NCI-H2196 (cell line): ENCODE data around the gene IGFL3.
"Not testable (repeated sequence)": the region's sequence is repeated elsewhere in the genome, so short reads cannot be mapped to it uniquely, and the experiment has no call there.

Experiments used
- DNase-seq: peaks from one replicate; lab custom pipeline; 2025; ENCODE audit not compliant: unreplicated experiment; lab: John Stamatoyannopoulos, UW

The IGFL3 gene

GRCh38 chr19:46126086-46126580, 1.6 kb upstream of the IGFL3 start:
- DNase-seq, result no peak

GRCh38 chr19:46125447-46125846, 959 bp upstream of the IGFL3 start:
- no peak for DNase-seq

DNA sequence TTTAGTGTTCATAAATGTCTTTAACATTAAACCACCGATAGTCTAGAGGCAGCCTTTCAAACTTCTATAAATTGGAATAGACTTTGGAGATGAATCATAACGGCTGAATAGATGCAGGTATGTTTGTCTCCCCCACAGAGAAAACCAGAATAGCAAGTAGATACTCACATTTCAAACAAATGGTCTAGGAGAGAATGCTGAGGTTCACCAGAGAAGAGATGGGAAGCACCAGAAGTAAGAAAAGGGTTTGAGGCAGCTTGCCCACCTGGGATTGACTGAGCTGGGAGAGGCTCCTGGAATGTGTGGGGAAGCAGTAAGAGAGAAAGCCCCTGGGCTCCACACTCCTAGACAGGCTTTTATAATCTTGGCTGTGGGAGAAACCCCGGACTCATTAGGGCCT, 6.4 kb downstream of the IGFL3 start:
- no peak for DNase-seq

DNA sequence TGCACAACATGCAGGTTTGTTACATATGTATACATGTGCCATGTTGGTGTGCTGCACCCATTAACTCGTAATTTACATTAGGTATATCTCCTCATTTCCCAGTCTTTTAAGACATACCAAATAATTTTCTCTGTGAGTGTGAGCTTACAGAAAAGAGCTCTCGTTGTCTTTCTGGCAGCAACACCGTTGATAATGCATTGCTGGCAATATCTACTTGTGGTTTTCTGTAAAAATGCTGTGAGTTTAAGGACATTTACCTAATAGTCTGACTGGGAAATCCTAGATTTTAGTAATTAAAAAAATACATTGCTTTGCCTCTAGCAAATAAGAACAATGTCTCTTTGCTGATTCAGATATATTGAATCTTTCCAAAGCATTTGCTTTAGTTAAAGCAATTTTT, 8.4 kb downstream of the IGFL3 start:
- no peak for DNase-seq

- DNase-seq, result peak; percentile 20
Observed at GRCh38 chr19:46115396-46116106, 8.9 kb downstream of the IGFL3 start.

DNA sequence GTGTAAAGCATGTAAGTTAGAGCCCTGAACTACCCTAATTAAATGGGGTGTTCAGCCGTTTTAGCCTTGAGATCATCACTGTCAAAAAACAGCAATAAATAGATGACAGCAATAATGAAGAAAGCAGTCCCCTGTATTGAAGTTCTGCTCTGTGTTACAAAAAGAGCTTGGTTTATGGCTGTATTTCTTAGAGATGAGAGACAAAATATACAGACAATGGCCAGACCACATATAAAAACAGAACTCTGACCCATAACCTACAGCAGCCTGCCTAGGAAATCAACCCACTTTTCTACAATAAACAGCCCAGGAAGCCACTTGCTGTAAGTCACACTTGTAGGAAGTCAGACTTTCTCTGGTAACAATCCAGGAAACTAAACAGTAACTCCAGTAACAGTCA, 10.8 kb downstream of the IGFL3 start:
- no peak for DNase-seq

- no peak for DNase-seq
Observed at GRCh38 chr19:46112527-46112926, 12.0 kb downstream of the IGFL3 start.

DNA sequence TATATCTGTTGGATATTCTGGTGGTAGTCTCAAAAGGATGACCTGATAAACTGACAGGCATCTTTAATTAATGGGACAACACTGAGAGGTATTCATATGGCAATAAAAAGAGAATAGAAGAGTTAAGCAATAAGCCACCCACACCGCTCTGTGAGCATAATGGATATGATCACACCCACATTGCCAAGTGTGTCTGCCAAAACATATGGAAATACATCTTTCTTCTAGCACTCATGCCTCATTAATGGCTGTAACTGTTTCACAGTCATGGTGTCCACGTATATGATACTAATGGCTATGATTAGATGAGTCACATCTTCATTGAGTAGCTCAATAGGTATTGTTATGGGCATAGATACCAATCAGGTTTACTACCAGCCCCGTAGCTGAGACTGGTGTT, 13.1 kb downstream of the IGFL3 start:
- DNase-seq, result no peak

DNA sequence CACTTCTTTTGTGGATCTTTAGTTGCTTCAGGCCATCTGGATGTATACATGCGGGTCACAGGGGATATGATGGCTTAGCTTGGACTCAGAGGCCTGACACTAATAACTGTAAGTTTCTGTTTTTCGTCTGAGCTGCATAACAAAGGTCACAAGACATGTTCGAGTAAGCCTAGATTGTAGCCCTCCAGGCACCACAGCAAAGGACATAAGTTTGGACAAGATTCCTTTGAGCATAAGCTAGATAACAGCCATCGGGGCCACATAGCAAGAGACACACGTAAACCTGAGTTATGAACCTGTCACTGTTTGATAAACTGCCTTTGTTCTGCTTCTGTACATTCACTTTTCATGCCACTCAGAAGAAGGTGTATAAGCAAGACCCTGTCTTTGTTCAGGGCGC, 14.6 kb downstream of the IGFL3 start:
- DNase-seq, result no peak

DNA sequence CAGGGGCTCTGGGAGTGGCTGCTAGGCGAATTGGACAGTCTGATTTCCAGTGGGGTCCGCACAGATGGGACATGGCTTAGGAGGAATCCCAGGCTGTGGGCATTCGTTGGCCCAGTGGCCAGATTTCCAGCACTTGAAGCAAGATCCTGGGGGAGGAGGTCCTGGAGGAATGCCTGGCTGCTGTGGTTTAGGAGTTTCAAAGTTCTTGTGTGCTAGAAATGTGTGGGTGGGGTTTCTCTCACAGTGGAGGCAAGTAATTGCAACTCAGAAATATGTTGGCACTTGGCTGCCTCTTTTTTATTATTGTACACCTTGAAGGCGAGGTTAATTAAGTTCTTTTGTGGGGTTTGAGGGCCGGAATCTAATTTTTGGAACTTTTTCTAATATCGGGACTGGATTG, 17.1 kb downstream of the IGFL3 start:
- DNase-seq, result no peak

- DNase-seq, result not testable (repeated sequence)
Observed at GRCh38 chr19:46102333-46102732, 22.2 kb downstream of the IGFL3 start.

DNA sequence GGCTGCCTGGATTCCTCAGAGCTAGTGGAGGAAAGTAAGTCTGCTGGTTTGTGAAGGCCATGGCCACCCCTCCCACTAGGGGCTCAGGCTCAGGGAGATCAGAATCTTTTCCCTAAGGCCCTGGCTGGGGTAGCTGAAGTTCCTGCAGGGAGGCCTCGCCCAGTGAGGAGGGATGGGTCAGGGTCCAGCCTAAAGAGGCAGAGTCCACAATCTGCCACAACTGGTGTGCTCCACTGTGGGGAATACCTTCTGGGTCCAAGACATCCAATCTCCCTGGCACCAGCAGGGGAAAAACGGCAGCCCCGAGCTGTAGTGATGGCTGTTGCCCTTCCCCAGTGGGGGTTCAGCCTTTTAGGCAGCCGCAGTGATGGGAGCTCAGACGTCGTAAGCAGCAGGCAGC, 23.2 kb downstream of the IGFL3 start:
- DNase-seq, result no peak

DNA sequence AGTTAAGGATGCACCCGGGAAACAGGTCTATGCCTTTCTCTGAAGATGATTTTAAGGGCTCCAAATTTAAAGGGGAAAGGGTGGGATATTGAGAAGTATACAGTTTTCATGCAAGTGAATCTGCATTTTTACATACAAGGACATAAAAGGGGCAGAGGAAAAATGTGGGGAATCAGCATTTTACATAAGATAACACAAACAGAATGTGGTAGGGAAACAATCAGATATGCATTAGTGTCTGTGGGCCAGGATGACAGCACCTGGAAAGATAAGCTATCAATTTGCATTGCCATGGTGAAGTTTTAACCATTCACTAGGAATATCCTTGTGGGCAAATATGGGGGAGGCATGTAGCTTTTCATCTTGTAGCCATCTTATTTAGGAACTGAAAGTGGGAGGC, 24.1 kb downstream of the IGFL3 start:
- DNase-seq, result no peak

- DNase-seq, result no peak
Observed at GRCh38 chr19:46090444-46090843, 34.0 kb downstream of the IGFL3 start.

GRCh38 chr19:46089432-46089831, 35.1 kb downstream of the IGFL3 start:
- no peak for DNase-seq

DNA sequence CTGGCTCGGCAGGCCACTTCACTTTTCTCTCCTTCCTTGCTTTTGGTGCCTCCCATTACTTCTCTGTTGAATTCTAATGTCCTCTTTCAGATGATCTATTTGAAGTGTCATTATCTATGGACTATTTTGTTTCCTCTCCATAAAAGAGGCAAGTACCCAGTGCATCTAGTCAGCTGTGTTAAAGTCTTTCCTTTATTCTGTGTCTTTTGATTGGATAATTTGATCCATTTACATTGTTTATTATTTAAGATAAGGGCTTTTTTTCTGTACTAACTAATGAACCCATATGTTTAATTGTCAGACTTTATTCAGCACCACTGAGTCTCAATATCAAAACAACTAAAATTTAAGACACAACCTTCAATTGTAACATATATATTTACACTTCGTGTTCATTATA, 36.4 kb downstream of the IGFL3 start:
- DNase-seq, result no peak

DNA sequence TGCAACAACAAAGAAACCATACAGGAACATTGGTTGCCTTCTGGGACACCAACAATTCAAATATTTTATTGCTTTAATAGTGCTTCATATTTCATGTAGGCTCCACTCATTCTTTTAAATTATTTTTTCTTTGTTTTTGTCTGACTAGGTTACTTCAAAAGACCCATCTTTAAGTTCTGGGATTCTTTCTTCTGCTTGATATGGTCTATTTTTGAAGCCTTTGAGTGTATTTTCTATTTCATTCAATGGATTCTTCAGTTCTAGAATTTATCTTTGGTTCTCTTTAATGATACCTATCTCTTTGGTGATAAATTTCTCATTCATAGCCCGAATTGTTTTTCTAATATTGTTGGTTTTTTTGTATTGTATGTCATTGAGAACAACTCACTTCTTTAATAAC, 38.6 kb downstream of the IGFL3 start:
- no peak for DNase-seq

DNA sequence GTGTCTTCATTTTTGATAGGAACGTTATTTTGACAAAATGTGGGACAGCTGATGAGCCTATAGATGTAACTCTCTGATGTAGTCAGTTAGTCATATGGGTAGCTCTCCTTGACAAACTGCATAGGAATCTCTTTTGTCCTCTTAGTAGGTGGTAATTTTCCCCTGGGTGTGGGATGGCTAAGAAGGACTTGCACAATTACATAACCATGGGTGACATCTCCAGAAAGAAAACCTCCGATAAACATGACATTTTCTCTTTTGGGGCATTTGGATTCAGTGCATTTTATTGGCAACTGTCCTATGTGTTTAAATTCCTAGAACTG, 41.8 kb downstream of the IGFL3 start:
- no peak for DNase-seq

- DNase-seq, result peak; percentile 39
Observed at GRCh38 chr19:46081928-46082727, 42.4 kb downstream of the IGFL3 start.

DNA sequence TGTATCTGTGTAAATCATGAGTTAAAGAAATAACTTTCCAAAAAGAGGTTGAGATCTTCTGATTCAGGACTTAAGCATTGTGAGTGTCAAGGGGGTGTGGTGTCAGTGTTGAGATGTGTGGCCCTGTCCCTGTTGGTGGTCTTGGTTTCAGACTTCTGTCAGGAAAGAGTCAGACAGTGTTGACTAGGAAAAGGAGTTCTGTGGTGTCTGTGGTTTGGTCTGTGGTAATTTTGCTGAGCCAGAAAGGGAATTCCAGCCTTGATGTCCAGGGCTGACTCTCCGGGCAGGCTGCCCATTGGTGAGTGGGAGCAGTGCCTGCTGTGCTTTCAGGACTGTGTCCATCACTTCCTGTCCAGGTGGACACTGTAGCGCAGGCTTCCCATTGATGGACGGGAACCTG, 43.9 kb downstream of the IGFL3 start:
- DNase-seq, result peak; percentile 76

DNA sequence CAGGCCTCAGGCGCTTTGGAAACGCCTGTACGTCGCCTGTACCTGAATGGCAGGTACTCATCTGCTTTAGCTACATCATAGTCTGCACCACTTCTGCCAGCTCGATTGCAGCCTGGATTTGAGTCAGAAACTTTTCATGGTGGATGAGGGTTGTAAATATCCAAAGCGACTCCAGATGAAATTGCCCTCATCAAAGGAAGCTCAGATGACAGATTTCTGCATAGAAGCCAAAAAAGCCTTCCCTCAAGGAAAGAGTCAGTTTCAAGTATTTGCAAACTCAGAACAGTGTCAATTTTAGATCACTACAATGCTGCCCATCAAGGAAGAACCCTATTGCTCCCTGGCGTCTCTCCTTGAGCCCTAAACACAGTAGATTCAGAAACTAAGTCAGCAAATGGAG, 44.9 kb downstream of the IGFL3 start:
- DNase-seq, result no peak

- DNase-seq, result peak; percentile 33
Observed at GRCh38 chr19:46078573-46079332, 45.7 kb downstream of the IGFL3 start.
